GM23338 (cell line): ENCODE measurements around the gene SHFL.

Source experiments
- CTCF ChIP-seq, 2 experiments: fragments of 200-600 bp in 1 of 2; sonication (generic) in 1 of 2; conservative IDR thresholded peaks; 2 replicates each; pipeline versions ENCODE4 v1.5.1 to v1.6.1; 2016 to 2017; ENCODE audit warnings: antibody characterized with exemption in 2 of 2, low read depth in 2 of 2, mild to moderate bottlenecking in 2 of 2, moderate library complexity in 1 of 2
- EZH2 ChIP-seq: fragments of 200-600 bp; sonication (generic); IDR thresholded peaks from one replicate; pipeline ENCODE4 v1.8.0; 2017; ENCODE audit warnings: antibody characterized with exemption, mild to moderate bottlenecking, low read depth; ENCODE audit not compliant: unreplicated experiment
- POLR2AphosphoS5 ChIP-seq: IDR thresholded peaks from 2 replicates; pipeline ENCODE4 v1.6.1; 2016; ENCODE audit warnings: antibody characterized with exemption, low read depth
- ZNF331 ChIP-seq: fragments of 250-450 bp; sonication (Bioruptor Pico); IDR thresholded peaks from 2 replicates; pipeline ENCODE4 v1.5.0; 2020; ENCODE audit warnings: low read depth, mild to moderate bottlenecking, moderate library complexity
- TF ChIP-seq, protein P1 (sequence below): fragments of 250-450 bp; sonication (Bioruptor Pico); IDR thresholded peaks from 2 replicates; pipeline ENCODE4 v1.5.0; 2020; ENCODE audit warnings: mild to moderate bottlenecking, moderate library complexity
- TF ChIP-seq, protein P2 (sequence below): IDR thresholded peaks from one replicate; pipeline ENCODE4 v1.6.1; 2018; ENCODE audit warnings: antibody characterized with exemption; ENCODE audit not compliant: unreplicated experiment
- TF ChIP-seq, protein P3 (sequence below): IDR thresholded peaks from 2 replicates; pipeline ENCODE4 v1.6.1; 2016; ENCODE audit warnings: antibody characterized with exemption

DNA sequence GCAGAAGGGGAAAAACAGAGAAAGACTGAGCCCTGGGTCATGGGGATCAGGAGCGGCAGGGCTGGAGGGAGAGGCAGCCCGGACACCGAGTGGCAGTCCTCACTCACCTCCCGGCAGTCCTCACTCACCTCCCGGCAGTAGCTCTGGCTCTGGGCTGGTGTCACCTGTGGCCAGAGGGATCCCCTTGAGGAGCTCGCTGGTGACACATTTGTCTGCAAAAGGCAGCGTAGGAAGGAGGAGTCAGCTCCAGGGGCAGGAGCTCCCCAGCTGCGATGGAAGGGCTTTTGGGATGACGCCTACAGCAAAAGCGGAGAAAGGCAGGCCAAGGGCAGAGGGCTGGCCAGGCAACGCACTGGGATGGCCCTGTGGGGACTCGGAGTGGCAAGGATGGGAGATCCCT lies 32.8 kb downstream of the SHFL start:
- TF ChIP-seq CTCF (conservative IDR thresholded peaks at IDR 0.05; ENCODE audit: low read depth in 2 of 2) (no peak), POLR2AphosphoS5 (no peak), EZH2 (no peak), ZNF331 (no peak)
- TF ChIP-seq, protein P1, sequence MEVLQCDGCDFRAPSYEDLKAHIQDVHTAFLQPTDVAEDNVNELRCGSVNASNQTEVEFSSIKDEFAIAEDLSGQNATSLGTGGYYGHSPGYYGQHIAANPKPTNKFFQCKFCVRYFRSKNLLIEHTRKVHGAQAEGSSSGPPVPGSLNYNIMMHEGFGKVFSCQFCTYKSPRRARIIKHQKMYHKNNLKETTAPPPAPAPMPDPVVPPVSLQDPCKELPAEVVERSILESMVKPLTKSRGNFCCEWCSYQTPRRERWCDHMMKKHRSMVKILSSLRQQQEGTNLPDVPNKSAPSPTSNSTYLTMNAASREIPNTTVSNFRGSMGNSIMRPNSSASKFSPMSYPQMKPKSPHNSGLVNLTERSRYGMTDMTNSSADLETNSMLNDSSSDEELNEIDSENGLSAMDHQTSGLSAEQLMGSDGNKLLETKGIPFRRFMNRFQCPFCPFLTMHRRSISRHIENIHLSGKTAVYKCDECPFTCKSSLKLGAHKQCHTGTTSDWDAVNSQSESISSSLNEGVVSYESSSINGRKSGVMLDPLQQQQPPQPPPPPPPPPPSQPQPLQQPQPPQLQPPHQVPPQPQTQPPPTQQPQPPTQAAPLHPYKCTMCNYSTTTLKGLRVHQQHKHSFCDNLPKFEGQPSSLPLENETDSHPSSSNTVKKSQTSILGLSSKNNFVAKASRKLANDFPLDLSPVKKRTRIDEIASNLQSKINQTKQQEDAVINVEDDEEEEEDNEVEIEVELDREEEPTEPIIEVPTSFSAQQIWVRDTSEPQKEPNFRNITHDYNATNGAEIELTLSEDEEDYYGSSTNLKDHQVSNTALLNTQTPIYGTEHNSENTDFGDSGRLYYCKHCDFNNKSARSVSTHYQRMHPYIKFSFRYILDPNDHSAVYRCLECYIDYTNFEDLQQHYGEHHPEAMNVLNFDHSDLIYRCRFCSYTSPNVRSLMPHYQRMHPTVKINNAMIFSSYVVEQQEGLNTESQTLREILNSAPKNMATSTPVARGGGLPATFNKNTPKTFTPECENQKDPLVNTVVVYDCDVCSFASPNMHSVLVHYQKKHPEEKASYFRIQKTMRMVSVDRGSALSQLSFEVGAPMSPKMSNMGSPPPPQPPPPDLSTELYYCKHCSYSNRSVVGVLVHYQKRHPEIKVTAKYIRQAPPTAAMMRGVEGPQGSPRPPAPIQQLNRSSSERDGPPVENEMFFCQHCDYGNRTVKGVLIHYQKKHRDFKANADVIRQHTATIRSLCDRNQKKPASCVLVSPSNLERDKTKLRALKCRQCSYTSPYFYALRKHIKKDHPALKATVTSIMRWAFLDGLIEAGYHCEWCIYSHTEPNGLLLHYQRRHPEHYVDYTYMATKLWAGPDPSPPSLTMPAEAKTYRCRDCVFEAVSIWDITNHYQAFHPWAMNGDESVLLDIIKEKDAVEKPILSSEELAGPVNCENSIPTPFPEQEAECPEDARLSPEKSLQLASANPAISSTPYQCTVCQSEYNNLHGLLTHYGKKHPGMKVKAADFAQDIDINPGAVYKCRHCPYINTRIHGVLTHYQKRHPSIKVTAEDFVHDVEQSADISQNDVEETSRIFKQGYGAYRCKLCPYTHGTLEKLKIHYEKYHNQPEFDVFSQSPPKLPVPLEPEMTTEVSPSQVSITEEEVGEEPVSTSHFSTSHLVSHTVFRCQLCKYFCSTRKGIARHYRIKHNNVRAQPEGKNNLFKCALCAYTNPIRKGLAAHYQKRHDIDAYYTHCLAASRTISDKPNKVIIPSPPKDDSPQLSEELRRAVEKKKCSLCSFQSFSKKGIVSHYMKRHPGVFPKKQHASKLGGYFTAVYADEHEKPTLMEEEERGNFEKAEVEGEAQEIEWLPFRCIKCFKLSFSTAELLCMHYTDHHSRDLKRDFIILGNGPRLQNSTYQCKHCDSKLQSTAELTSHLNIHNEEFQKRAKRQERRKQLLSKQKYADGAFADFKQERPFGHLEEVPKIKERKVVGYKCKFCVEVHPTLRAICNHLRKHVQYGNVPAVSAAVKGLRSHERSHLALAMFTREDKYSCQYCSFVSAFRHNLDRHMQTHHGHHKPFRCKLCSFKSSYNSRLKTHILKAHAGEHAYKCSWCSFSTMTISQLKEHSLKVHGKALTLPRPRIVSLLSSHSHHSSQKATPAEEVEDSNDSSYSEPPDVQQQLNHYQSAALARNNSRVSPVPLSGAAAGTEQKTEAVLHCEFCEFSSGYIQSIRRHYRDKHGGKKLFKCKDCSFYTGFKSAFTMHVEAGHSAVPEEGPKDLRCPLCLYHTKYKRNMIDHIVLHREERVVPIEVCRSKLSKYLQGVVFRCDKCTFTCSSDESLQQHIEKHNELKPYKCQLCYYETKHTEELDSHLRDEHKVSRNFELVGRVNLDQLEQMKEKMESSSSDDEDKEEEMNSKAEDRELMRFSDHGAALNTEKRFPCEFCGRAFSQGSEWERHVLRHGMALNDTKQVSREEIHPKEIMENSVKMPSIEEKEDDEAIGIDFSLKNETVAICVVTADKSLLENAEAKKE (CRISPR knock-in tag), result no peak
- TF ChIP-seq, protein P2, sequence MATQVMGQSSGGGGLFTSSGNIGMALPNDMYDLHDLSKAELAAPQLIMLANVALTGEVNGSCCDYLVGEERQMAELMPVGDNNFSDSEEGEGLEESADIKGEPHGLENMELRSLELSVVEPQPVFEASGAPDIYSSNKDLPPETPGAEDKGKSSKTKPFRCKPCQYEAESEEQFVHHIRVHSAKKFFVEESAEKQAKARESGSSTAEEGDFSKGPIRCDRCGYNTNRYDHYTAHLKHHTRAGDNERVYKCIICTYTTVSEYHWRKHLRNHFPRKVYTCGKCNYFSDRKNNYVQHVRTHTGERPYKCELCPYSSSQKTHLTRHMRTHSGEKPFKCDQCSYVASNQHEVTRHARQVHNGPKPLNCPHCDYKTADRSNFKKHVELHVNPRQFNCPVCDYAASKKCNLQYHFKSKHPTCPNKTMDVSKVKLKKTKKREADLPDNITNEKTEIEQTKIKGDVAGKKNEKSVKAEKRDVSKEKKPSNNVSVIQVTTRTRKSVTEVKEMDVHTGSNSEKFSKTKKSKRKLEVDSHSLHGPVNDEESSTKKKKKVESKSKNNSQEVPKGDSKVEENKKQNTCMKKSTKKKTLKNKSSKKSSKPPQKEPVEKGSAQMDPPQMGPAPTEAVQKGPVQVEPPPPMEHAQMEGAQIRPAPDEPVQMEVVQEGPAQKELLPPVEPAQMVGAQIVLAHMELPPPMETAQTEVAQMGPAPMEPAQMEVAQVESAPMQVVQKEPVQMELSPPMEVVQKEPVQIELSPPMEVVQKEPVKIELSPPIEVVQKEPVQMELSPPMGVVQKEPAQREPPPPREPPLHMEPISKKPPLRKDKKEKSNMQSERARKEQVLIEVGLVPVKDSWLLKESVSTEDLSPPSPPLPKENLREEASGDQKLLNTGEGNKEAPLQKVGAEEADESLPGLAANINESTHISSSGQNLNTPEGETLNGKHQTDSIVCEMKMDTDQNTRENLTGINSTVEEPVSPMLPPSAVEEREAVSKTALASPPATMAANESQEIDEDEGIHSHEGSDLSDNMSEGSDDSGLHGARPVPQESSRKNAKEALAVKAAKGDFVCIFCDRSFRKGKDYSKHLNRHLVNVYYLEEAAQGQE, result no peak
- TF ChIP-seq, protein P3, sequence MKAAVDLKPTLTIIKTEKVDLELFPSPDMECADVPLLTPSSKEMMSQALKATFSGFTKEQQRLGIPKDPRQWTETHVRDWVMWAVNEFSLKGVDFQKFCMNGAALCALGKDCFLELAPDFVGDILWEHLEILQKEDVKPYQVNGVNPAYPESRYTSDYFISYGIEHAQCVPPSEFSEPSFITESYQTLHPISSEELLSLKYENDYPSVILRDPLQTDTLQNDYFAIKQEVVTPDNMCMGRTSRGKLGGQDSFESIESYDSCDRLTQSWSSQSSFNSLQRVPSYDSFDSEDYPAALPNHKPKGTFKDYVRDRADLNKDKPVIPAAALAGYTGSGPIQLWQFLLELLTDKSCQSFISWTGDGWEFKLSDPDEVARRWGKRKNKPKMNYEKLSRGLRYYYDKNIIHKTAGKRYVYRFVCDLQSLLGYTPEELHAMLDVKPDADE, result no peak
